DMS79 (cell line): ENCODE results near the gene BCL2.

Experiments
- DNase-seq: peaks from one replicate; lab custom pipeline; 2025; lab: John Stamatoyannopoulos, UW

Gene BCL2

DNA sequence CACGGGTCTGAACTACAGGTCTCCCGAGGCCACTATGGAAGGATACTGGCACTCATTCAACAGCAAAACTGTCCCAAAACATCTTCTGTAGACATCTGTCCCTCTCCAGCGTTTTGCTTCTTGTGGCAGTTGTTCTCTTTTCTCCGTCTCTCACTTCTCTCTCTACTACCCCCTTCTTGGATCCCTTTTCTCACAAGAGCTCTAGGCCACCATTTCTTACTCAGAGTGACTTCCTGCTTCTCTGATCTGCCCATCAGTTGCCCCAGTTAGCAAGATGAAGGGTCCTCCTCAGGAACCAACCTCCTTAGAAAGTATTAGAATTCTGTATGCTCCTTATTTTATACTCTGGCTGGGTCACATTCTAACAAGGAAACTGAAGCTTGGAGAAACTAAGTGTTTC is 32.6 kb downstream of the BCL2 start:
- no peak for DNase-seq

DNA sequence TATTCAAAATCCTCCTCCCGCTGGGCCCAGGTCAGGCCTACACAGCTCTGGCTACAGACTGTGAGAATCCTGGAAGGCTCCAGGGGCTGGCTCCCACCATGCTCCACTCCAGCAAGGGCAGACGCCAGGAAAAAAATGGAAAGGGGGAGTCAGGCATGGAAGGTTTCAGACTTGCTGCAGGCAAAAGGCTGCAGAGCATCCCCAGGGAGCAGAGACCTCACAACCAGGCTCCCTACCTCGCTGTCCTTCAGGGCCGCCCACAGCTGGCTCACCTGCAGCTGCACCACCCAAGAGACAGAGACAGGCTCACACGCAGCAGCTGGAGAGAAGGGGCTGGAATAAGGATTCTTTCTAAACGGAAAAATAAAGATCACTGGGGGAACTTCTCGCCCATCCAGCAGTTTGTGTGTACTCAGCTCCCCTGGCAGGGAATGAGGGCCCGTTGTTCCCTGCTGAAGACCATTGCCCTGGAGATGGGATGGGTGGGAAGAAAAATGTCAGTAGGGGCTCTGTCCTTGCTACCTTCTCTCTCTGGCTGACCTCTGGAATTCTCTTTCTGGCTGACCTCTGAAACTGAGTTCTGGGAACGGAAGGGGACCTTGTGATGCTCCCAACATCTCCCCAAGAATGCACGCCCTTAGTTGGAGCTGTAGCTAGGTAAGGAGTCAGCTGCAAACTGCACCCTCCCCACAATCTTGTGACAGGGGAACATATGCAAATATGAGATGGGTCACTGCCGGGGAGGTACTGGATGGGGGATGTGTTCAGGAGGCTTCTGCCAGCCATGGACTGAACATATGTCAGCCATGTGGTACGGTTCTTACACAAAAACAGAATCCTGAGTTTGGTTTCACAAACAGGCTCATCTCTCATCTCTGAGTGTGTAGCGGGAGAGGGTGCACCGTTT is 34.5 kb downstream of the BCL2 start:
- no peak for DNase-seq

GRCh38 chr18:63284173-63284799 is 35.3 kb downstream of the BCL2 start:
- DNase-seq, result no peak

- no peak for DNase-seq
Measured at GRCh38 chr18:63283305-63284094, 36.1 kb downstream of the BCL2 start.

DNA sequence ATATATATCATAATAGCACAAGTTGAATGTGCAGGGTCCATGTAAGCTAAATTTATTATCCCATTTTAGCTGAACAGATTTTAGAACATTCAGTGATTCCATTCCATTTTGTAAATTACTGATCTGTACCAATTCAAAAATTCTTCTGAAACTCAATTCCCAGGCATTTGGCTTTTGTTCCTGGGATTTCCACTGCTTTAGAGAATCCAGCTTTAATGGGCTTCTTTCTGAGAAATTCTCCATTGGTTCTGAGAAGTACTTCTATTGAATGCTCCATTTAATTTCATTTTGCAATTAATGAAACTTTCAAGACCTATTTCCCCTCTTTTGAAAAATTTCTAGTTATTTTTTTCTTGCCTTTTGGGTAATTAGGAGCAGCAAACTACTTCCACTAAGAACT is 36.8 kb downstream of the BCL2 start:
- DNase-seq, result no peak

- DNase-seq, result no peak
Measured at GRCh38 chr18:63273222-63273927, 46.2 kb downstream of the BCL2 start.

DNA sequence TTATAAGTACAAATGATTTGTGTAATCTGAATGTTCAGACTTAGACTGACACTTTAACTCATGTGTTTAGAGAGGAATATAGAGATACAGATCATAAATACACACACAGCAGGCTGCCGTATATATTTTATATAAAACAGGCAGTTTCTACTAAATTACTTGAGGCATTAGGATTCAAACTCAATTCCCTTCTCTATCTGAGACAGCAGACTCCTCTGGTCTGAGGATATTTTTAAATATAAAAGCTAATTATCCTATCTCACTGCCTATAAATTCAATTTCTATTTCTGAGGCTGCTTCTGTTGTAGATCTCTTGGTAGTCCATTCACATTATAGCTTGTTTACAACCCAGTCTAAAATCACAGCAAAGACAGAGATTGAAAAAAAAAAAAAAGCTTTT is 46.9 kb downstream of the BCL2 start:
- no peak for DNase-seq

DNA sequence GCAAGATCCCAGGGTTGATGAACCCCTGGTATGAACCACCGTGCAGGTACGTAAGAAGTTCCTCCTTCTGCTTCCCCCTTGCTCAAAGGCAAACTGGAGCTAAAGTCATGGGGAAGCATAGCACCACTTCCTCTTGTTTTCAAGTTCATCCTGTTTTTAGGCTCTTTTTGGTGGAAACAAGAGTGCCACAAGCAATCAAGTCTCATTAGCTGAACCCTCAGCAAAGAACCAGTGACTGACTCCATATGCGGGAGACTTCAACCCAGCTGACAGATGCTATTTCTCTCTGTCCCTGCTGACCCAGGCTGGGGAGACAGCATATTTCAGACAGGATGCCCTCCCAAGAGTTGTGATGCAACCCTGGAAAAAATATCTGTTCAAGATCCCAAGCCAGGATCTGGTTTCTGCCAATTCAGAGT is 47.7 kb downstream of the BCL2 start:
- no peak for DNase-seq

DNA sequence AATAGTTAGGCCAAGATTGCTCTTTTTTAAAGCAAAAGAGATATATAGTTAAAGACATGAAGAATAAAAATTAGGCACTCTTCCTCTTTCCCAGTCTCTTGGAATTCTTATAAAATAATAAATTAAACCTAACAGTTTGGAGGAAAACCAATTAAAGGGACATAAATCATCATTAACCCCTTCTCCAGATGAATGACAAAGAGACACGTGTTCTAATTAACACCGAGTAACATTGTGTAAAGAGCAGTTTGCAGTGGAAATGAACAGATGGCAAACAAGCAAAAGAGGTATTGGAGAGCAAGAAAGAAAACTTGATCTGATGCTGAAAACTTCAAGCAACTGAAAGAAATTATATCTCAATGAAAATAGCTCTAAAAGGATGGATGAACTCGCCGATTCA is 48.4 kb downstream of the BCL2 start:
- DNase-seq, result no peak

DNA sequence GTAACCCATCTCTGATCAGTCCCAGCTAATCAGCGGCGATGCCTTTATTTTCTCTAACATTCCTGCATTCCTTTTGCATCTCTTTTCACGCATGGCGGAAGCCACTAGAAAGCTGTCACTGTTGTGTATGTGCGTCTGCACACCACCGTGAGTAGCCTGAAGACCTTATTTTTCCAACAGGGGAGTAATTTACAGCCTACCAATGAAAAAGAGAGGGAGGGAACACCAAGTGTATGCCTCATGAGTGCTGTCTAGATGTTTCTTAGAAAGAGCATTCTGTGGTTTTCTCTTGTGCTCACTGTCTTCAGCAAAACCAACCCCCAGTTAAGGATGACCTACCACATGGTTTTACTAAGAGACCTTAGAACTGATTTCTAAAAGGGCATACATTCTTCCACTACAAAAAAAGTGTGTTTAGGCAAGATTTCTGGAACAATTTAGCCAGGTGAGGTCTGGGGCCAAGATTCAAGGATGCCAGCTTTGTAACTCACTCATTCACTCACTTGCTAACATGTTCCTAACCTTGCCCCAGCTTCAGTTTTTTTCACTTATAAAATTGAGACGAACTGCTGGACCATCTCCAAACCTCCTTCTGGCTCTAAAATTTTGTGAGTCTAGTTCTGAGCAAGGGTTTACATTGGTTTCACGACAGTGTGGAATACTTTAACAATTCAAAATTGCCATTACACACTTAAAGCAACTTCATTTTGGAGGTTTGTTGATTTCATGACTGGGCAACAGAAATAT is 51.4 kb downstream of the BCL2 start:
- DNase-seq, result no peak

DNA sequence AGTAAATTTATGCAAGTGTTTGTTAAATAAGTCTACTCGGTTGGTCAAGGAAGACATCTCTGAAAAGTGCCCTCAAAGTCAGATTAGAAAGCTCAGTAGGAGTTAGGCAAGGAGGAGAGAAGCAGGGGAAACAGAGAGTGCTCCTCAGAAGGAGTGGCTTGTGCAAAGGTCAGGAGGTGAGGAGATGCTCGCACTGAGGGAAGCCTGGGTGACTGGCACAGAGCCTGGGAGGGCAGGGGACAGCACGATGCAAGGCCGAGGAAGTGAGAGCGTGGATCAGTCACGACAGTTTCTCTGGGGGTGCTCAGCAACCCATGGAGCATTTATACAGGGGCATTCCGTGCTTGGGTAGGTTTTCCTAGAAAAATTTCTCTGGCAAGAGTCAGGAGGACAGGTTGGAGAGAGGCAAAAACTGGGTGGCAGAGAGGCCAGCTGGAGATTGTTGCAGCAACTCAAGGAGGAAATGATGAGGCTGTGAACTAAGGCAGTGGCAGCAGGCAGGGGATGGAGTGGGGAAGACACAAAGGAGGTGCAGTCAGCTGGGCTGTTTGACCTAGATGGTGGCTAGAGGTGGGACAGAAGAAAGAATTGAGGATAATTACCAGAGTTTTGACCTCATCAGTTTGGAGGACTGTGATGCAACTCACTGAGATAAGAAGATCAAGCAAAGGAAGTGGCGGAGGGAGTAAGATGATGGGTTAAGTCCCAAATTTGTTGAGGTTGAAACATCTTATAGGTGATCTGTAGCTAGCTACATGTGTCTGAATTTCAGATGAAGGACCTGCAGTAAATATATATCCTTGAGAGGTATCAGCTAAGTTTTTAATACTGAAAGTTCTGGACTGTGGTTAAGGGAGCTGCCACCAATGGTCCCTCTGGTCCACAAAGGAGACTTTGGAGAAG is 52.4 kb downstream of the BCL2 start:
- no peak for DNase-seq

GRCh38 chr18:63265326-63265725 is 54.2 kb downstream of the BCL2 start:
- no peak for DNase-seq

DNA sequence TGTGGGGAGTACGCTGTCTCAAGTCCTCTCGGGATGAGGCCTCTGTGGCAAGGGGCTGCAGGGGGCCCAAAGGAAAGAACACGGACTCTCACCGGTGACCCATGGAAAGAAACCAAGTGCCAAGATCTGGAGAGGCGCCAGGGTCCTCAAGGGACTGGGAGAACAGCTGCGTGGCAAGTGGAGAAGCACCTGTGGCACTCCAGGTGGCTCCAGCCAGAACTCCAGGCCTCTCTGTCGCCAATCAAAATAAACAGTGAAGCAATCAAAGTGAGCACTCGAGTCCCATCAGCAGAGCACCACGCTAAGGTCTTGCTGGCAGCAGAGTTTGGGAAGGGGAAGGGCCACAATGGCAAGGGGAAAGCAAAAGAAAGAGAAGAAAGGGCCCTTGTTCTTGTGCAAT is 54.7 kb downstream of the BCL2 start:
- DNase-seq, result peak; percentile 94

- no peak for DNase-seq
Measured at GRCh38 chr18:63263444-63263843, 56.1 kb downstream of the BCL2 start.

- no peak for DNase-seq
Measured at GRCh38 chr18:63262369-63263335, 56.9 kb downstream of the BCL2 start.

GRCh38 chr18:63261029-63261428 is 58.5 kb downstream of the BCL2 start:
- DNase-seq, result peak; percentile 10

GRCh38 chr18:63260380-63260754 is 59.2 kb downstream of the BCL2 start:
- DNase-seq, result no peak

GRCh38 chr18:63259567-63260379 is 59.8 kb downstream of the BCL2 start:
- no peak for DNase-seq
